SK-N-MC (cell line): ENCODE results near the gene TBC1D22A.

Experiments
- EZH2 ChIP-seq: fragments of 200-600 bp; sonication (generic); IDR thresholded peaks from one replicate; pipeline ENCODE4 v1.6.1; 2017; ENCODE audit warnings: antibody characterized with exemption
- FOXP2 ChIP-seq: optimal IDR thresholded peaks from 2 replicates; pipeline ENCODE3; 2011; ENCODE audit warnings: mild to moderate bottlenecking, moderate library complexity; ENCODE audit not compliant: insufficient read depth; ENCODE audit errors: extremely low read length, control extremely low read depth
- POLR2AphosphoS5 ChIP-seq: IDR thresholded peaks from 2 replicates; pipeline ENCODE4 v1.6.1; 2012; ENCODE audit warnings: mild to moderate bottlenecking, low read depth, low read length, borderline replicate concordance

- TF ChIP-seq POLR2AphosphoS5 (no peak), EZH2 (no peak), FOXP2 (no peak)
These were observed 376.8 kb downstream of the TBC1D22A start for GRCh38 chr22:47139013-47139789.
